Superior temporal gyrus (tissue), 1 donor: ENCODE measurements around the gene KLHL3.
"Not testable (repeated sequence)": the region's sequence is repeated elsewhere in the genome, so short reads cannot be mapped to it uniquely, and the experiment has no call there.

Experiments
- DNase-seq: peaks from one replicate; pipeline ENCODE4 v3.0.0-alpha.2; 2016; ENCODE audit errors: extremely low spot score

The KLHL3 gene

DNA sequence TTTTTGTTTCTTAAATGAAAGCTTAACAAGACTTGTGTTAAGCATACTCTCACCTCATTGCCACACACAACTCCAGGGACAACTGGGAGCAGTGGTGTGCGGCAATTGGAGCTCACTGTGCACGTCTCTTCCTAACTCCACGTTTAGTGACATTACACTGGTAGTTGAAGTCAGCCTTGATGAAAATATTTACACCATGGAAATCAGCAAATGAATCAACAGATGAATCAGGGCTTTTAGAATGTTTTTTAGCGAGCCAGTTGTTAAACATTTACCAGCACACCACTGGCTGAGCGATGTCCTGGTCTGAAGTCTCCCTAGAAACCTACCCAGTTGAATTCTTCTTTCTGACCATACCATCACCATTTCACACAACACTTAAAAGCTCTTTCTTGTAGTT, 67.3 kb downstream of the KLHL3 start:
- DNase-seq, result no peak

DNA sequence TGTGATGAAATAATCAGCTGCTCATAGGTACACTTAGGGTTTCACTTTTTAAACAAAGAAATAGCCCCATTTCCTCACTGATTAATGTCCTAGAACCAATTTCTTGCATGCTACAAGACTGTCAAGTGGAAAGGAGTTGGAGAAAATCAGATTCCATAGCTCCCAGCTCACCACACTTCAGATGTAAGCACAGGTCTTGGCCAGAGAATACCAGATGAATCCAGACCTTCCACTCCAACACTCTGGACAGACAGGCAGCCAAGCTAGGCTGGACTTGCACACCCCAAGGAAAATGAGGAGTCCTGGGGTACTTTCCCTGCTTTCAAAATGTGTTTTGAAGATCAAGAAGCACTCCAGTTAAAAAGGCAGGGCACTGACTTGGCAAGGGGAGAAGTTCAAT, 68.5 kb downstream of the KLHL3 start:
- DNase-seq, result no peak

DNA sequence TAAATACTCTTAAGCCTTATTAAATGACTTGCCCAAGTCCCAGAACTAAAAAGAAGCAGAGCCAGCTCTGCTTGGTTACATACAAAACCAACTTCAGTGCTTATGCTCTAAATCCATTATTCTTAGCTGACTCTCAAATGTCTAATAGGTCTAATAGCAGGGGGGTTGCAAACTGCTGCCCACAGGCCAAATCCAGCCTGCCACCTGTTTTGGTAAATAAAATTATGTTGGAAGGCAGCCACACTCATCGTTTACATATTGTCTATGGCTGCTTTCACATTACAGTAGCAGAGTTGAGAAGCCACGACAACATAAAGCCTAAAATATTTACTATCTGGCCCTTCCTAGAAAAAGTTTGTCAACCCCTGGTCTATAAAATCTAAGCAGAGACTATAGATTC, 69.0 kb downstream of the KLHL3 start:
- no peak for DNase-seq

DNA sequence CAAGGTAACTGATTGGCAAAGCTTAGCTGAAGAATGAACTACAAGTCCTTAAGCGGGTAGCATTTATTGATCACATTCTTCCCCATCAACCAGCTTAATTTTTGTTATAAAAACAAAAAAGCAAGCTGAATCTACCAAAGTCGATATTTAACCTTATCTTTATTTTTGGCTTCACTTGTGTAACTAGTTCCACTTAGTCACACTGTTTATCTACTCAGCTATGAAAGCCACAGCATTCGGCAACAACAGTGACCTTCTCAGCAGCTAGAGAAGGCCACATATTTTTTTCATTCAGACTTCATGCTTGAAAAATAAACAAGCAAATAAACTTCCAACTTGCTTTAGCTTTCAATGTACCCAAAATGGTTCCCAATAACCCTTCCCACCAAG, 69.4 kb downstream of the KLHL3 start:
- no peak for DNase-seq

DNA sequence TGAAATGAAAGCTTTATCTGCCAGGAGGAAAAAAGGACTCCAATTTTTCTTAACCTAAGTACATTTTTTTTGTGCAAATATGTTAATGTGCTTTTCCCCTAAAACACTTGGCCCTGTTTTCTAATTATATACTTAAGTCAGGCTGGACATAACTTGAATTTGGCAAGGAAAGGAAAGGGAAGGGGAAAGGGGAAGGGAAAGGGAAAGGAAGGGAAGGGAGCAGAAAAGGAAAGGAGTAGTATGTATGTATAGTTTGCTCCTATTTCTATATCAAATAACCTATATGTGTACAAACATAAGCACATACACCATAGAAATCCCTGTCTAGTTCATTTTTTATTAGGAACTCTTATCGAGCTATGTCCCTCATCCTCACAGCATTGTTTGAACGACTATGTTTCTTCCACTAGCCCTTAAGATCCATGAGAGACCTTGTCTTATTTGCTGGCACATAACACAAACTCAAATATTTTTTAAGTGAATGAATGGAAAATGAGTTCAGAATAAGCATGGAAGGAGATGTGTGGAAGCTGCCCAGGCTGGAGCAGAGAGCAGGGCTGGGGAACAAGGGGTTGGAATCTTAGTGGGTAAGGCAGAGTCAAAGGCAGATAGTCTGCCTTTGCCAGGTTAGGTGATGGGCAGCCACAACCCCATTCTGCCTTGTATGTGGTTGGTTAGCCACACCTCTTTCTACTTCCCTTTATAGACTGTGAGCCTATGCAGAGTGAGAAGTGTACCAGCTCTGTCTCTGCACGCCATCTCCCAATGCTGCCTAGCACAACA, 70.0 kb downstream of the KLHL3 start:
- no peak for DNase-seq

DNA sequence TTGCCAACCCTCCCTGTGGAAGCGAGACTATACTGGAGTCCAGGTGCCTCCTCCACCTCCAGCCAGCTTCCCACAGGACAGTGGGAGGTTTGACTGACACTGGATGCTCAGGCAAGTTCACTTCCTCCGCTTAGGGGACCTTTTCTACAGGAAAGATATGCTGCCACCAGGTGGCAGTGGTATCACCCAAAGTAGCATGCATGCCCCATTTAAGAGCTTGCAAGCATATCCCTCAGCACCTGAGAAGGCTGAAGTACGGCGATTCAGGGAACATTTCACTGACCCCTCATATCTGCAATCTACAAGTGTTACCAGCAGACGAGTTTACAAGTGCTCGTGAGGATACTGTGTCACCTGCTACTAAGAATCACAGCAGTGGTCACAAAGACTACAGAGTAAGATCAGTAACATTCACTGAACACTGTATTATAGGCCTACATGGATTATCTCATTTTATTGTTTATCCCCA, 75.5 kb downstream of the KLHL3 start:
- peak; percentile 86 for DNase-seq

DNA sequence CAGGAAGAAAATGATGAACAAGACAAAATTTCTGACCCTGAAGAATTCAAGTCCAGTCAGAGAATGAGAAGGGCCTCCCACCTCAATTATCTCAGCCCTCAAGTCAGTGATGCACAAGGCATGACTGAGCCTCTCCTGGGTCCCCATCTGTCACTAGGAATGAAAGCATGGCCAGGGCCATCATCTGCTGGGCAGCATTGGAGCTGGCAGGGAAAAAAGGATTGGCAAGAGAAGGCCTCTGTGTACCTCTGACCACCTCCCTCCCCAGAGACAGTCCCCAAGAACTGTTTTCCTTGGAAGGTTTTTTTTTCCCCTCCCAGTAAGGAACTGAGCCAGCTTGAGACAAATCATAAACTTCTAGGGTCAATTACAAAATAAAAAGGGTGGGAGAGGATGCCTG, 76.7 kb downstream of the KLHL3 start:
- DNase-seq, result no peak

DNA sequence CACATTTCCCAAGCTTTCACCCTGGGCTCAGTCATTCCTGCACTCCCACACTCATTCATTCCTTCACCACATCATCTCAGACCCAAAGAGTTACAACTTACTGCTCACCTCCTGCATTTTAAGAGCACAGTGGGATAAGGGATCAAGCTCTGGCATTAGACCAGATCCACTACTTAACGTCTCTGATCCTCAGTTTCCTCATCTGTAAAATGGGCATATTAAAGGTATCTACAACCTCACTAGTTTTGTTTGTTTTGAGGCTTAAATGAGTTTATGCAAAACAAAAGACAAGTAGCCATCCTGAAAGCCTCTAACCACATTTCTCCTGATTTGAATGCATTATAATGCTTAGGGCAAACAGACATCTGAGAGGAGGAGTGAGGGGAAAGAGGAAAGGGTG, 77.6 kb downstream of the KLHL3 start:
- no peak for DNase-seq

DNA sequence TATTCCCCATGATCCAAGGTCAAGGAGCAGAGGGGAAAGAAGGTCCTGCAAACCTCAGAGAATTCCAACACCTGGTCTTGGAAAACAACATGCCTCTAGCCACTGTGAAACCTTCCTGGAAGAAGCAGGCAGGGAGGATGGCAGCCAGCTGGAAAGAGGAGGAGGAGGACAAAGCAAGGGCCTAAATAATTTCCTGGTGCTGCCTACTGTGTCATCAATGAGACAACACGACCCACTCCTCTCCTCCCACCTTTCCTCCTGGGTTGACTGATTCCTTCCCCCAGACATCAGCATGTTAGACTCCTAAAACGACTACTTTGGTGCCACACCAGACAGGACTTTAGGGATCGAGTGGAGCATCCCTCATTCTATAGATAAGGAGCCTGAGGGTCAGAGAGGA, 78.8 kb downstream of the KLHL3 start:
- no peak for DNase-seq

DNA sequence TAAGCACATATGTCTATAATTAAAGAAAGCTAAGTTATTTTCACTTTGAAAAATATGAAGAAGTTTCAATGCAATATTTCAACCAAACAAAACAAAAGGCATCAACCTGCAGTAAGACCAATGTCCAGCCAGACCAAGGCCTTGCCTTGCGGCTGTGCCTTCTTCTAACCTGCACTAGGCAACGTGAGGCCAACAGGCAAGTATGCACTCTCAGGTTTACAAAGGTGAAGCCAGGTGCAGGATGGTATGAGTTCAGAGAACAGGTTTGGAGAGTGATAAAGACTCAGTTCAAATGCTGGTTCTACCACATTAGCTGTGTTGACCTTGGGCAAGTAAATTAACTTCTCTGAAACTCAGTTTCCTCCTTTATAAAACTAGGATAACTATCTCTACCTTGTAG, 79.3 kb downstream of the KLHL3 start:
- no peak for DNase-seq

DNA sequence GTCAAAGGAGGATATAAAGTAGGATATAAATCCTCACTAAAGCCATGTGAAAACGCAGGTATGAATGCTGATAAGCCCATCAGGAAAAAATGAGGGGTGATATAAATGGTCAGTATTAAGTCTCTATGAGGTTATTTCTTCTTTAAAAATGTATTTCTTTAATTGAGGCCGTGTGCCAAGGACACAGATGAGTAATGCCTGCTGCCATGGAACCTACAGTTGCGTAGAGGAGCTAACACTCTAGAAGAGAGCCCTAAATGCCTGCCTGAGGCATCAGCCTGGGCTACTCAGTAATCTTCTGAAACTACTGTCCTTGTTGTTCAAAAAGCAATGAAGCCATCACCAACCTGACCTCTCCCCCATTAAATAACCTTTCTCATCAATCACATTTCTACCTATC, 84.9 kb downstream of the KLHL3 start:
- no peak for DNase-seq

DNA sequence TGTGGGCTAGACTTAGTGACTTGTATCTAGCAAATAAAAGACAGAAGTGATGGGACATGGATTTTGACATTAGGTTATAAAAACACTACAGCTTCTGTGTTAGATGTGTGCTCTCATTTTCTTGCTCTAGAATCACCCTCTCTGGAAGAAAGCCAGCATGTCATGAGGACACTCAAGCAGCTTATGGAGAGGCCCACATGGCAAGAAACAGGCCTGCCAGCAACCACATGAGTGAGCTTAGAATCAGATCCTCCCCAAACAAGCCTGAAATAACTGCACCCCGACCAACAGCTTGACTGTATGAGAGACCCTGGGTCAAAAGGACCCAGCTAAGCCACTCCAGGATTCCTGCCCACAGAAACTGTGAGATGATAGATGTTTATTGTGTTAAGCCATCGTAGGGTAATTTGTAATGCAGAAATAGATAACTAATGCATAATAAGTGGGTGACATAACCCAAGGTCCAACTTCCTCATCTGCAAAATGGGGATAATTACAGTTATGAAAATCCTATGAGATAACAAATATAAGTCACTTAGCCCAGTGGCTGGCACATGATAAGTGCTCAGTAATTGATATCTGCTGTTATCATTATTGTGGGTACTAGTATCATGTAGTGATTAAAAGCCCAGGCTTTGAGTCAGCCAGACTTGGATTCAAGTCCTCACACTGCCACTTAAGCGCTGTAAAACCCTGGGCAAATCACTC, 86.5 kb downstream of the KLHL3 start:
- peak; percentile 66 for DNase-seq

DNA sequence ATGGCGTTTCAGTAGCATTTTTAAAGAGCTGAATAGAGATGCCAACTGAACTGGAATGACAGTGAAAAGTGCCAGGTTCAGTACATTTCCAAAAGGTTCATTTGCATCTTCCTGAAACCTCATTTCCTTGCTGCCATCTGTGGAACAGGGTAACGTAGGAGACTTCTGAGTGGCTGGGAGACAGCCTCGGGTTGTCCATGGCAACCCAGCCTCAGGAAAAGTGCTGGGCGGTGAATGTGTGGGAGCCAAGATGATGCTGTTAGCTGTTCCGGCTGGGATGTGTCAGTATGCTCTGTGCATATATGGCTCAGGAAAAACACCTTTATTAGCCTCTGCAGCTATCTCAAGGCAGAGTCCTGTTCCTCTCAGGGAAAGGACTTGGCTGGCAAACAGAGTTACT, 87.5 kb downstream of the KLHL3 start:
- peak; percentile 83 for DNase-seq

DNA sequence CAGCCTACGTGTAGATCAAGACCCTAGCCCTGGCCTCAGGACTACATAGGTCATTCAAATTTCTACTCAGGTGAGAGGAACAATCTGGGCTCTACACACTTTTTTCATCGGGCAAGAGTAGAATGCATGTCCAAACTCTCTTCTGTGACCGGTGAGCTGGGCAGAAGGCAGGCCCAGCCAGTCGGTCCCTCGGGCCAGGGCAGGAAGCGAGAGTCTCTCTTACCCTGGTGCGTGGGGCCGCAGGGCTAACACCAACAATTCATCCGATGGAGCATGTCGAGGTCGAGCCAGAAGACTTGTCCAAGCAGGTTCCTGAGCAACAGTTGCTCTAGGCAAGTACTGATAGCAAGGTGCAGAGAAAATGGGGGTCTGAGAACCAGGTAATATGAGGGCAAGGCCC, 88.5 kb downstream of the KLHL3 start:
- DNase-seq, result no peak

DNA sequence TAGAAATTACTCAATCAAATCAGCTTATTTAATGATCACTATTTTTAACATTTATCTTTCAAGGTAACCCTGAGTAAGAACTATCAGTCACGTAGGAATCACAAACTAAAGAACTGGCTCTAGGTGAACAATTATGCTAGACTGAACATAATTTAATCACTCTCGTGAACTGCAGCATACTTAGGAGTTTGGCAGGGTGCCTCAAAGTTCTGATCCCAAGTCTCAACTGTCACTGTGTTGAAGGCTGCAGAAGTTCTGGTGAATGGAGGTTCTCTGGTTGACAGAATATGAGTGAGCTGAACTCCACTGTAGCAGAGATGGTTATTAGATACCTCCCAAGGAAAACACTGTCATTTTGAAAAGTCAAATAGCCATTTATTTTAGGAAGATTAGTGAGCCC, 89.1 kb downstream of the KLHL3 start:
- DNase-seq, result no peak

DNA sequence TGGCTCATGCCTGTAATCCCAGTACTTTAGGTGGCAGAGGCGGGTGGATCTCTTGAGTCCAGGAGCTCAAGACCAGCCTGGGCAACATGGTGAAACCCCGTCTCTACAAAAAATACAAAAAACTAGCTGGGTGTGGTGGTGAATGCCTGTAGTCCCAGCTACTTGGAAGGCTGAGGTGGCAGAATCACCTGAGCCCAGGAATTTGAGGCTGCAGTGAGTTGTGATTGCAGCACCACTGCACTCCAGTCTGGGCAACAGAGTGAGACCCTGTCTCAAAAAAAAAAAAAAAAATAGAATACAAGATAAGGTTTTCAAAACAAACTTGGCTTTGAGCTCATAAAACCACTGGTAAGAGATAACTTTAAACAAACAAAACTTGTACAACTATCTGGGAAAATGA, 92.8 kb downstream of the KLHL3 start:
- not testable (repeated sequence) for DNase-seq

DNA sequence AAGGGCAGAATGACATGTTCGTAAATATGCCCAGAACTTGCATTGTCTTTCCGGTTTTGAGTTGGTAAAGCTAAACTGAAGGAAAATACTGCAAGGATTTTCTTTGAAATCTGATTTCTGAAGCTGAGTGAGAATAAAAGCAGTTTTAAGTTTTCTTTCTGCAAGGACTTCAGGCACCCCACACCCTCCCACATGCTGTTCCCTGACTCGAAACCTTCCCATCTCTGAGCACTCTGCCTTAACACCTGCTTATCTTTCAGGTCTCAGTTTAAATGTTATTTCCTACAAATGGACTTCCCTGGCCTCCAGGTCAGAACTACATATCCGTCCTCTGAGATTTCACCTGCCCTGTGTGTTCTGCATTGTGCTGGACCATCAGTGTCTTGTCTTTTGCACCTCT, 93.8 kb downstream of the KLHL3 start:
- no peak for DNase-seq

DNA sequence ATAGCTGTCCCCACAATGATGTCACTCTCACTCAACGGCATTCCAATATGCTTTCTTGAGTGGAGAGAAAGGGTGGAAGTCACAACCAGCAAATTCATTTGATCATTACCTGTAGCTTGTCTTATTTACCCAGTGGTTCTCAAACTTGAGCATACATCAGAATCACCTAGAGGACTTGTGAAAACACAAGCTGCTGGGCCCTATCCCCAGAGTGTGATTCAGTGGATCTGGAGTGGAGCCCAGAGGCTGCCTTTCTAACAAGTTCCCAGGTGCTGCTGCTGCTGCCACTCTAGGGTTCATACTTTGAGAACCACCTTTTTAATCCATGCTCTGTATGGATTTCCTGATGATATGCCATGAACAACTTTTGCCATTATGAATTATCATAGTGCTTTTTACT, 94.7 kb downstream of the KLHL3 start:
- DNase-seq, result no peak

DNA sequence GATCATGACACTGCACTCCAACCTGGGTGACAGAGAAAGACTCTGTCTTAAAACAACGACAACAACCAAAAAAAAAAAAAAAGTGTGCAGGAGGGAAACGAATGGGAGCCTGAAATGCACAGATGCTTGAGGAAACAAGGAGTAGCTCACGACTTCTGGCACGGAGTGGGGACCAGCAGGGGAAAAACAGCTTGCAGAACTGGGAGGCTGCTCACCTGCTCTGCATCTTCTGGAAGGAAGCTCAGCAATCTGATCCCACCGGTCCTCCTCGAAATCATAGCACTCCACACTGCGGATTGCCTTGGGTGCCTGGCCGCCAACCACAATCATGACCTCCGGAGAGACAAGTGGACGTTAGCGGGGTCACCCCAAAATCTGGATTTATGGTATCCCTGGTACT, 96.2 kb downstream of the KLHL3 start:
- no peak for DNase-seq

DNA sequence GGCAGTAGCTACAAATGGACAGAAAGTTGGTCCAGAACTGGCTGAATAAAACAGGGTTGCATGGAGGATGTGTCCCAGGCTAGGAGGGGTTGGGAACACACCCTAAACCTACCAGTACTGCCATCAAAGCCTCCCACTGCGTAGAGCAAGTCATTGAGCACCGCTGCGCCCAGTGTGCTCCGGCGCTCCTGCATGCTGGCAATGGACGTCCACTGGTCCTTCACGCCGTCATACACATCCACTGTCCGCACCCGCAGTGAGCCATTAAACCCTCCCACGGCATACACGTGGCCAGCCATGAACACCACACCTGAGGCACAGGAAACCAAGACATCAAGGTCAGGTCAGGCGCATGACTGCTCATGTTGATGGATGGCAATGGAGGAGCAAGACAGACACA, 97.0 kb downstream of the KLHL3 start:
- DNase-seq, result no peak

DNA sequence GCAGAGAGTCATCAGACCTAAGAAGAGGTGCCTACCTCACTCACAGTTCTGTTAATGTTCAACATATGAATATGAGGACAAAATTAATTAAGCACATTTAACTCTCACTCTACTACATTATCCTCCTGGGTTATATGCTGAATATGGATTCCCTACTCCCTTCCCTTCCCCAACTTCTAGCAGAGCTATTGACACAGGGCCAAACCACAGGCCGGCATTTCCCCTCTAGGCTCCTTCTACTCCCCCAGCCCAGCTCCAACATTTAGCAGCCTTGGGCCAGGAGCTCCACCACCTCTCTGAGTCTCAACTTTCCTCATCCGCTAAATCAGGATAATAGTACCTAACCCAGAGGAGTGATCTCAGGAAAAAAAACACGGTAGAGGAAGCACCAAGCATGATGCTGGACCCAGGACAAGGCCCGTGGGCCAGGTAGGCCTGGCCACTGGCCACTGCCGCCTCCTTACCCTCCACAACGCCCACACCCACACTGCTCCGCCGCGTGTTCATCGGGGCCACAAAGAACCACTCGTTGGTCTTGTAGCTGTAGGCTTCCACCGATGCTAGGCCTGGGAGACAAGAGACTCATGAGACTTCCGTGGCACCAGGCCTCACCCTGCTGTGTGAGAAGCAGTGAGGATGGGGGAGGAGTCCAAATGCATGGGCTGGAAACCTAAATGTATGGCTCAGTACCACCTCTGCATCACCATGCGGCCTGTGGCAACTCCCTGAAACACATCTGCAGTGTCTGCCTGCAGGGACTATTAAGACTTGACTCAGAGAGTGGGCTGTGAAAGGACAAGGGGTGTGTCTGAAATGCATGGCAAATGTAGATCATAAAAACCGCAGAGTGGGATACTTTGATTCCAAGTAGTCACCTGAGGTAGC, 98.8 kb downstream of the KLHL3 start:
- no peak for DNase-seq

DNA sequence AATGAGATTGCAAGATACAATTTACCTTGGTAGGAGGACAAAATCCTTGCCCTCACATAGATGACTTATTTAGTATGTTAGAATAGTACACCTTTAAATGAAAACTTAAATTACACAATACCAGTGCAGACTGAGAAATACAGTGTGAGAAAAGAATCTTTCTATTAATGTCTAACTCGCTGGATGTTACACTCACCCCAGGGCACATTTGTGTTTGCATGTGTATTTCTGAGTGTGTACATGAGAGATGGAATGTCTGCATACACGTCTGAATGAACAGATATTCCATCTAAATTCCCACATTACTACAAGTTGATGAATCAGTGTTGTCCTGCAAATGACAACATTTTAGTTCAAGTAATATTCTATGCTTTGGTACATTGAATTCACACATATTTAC, 99.8 kb downstream of the KLHL3 start:
- no peak for DNase-seq

DNA sequence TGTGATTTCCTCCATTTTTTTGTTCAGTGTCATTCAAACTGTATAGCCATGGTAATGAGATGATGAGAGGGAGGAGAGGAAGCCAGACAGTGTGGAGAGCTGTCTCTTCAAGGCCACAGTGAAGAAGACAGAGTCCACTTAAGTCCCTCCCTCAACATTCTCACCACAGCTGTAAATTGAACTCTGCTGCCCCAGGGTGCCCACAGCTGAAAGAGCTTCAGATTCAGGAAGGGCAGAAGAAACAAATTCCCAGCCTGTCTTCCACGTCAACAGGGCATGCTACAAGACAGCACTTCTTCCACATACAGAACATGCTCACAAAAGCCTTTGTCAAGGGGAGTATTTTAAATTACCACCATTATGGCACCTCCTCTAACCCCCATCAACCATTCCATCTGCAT, 100.4 kb downstream of the KLHL3 start:
- DNase-seq, result no peak
